GM21528 (cell line): ENCODE results near the gene NOS3.
"Not testable (repeated sequence)": the region's sequence is repeated elsewhere in the genome, so short reads cannot be mapped to it uniquely, and the experiment has no call there.

ENCODE experiments used
- ATAC-seq: cut with Tn5 transposase; IDR thresholded peaks from one replicate; pipeline ENCODE4 v1.9.1; 2021; ENCODE audit warnings: mild to moderate bottlenecking, moderate library complexity; ENCODE audit not compliant: unreplicated experiment, low FRiP score

The NOS3 gene

GRCh38 chr7:151032936-151033863 is 42.4 kb downstream of the NOS3 start:
- ATAC-seq: no peak

- ATAC-seq: no peak
Measured at GRCh38 chr7:151033864-151034249, 43.0 kb downstream of the NOS3 start.

- ATAC-seq: no peak
Measured at GRCh38 chr7:151034312-151035025, 43.7 kb downstream of the NOS3 start.

- ATAC-seq: no peak
Measured at GRCh38 chr7:151035026-151035717, 44.4 kb downstream of the NOS3 start.

GRCh38 chr7:151035902-151036301 is 45.1 kb downstream of the NOS3 start:
- no peak for ATAC-seq

- ATAC-seq: no peak
Measured at GRCh38 chr7:151038951-151039849, 48.4 kb downstream of the NOS3 start.

- ATAC-seq: no peak
Measured at GRCh38 chr7:151039850-151040548, 49.2 kb downstream of the NOS3 start.

- no peak for ATAC-seq
Measured at GRCh38 chr7:151040616-151041375, 50.0 kb downstream of the NOS3 start.

- not testable (repeated sequence) for ATAC-seq
Measured at GRCh38 chr7:151043449-151043848, 52.6 kb downstream of the NOS3 start.

- ATAC-seq: no peak
Measured at GRCh38 chr7:151043959-151044358, 53.1 kb downstream of the NOS3 start.

GRCh38 chr7:151045262-151045661 is 54.4 kb downstream of the NOS3 start:
- no peak for ATAC-seq

- ATAC-seq: no peak
Measured at GRCh38 chr7:151045967-151046366, 55.1 kb downstream of the NOS3 start.

- ATAC-seq: no peak
Measured at GRCh38 chr7:151046603-151047573, 56.1 kb downstream of the NOS3 start.

- ATAC-seq: no peak
Measured at GRCh38 chr7:151047976-151048815, 57.4 kb downstream of the NOS3 start, which contains the start of gene ASIC3. Gene ASIC3 (plus strand): TSS chr7:151048531. CDS start chr7:151048886, 355 bp downstream.

- ATAC-seq: no peak
Measured at GRCh38 chr7:151048911-151049463, 58.2 kb downstream of the NOS3 start.

GRCh38 chr7:151051108-151051507 is 60.3 kb downstream of the NOS3 start:
- ATAC-seq: no peak
